Psoas muscle (tissue), 8 donors: Measurements from ENCODE around the gene POC1A. TPM values are rescaled to one million over a fixed set of nuclear protein-coding genes. Genes with fewer than 3 reads are reported as not detected.

Experiments used
- ATAC-seq, 4 donors: fragments of 200-7000 bp; cut with Tn5 transposase; one replicate each; pipeline ENCODE4 v1.9.1; 2020; ENCODE audit warnings: moderate library complexity in 3 of 4, mild to moderate bottlenecking in 2 of 4
- DNase-seq, 2 donors: peaks; one replicate each; pipeline ENCODE4 v3.0.0-alpha.2; 2020
- H3K27ac ChIP-seq: fragments of 200-600 bp; one replicate; pipeline ENCODE4 v1.8.0; 2022
- H3K27me3 ChIP-seq, 3 donors: fragments of 200-600 bp in 1 of 3; one replicate each; pipeline versions ENCODE4 v1.6.1 to v1.8.0; 2013 to 2022; ENCODE audit warnings: low read length in 2 of 3, mild to moderate bottlenecking in 2 of 3, moderate library complexity in 1 of 3; ENCODE audit not compliant: insufficient read depth in 3 of 3
- H3K36me3 ChIP-seq, 2 donors: fragments of 200-600 bp in 1 of 2; one replicate each; pipeline versions ENCODE4 v1.6.1 to v1.8.0; 2013 to 2022; ENCODE audit warnings: low read depth in 1 of 2, mild to moderate bottlenecking in 1 of 2, moderate library complexity in 1 of 2; ENCODE audit not compliant: insufficient read depth in 1 of 2
- H3K4me1 ChIP-seq: fragments of 200-600 bp; one replicate; pipeline ENCODE4 v1.8.0; 2022
- H3K4me3 ChIP-seq: fragments of 200-600 bp; one replicate; pipeline ENCODE4 v1.8.0; 2022; ENCODE audit warnings: mild to moderate bottlenecking
- H3K9me3 ChIP-seq: fragments of 200-600 bp; one replicate; pipeline ENCODE4 v1.8.0; 2022
- CTCF ChIP-seq: fragments of 200-600 bp; IDR thresholded peaks from one replicate; pipeline ENCODE4 v1.8.0; 2022; ENCODE audit warnings: antibody characterized with exemption
- WGBS, 3 donors: extraction: QIAGEN DNeasy Blood & Tissue Kit; methylation state at CpG; one replicate each; pipeline versions ENCODE4 v1.1.6 to v1.1.7; 2013; 5-methylcytosine and 5-hydroxymethylcytosine counted together
- intact Hi-C, 2 donors: fragments of 100-400 bp; cut with DNase I; formaldehyde crosslinking; loops; one replicate each; pipeline versions ENCODE4 v1.11.0 to v1.14.2; 2022
- polyA plus RNA-seq, 3 donors: library from polyadenylated mRNA; stranded (reverse); fragments of 200-250 nt; gene quantifications; one replicate each; pipeline ENCODE4 v1.2.3, GENCODE V29; 2013
- total RNA-seq, 4 donors: library from RNA; stranded (reverse); fragmentation: NEBNext Ultra II Directional in 2 of 4; extraction: Animal tissue kit (Norgen Biotek cat#: 25700) in 2 of 4; gene quantifications; one replicate each; pipeline versions ENCODE4 v1.2.1 to v1.2.4, GENCODE V29; 2021 to 2023
- donor health status: healthy with polysubstance abuse.
- donor health status: DM: no; HTN: no; CAD: no; lungs with moderate emphysema.
- donor health status: Bipolar disorder and iron deficiency.
- donor health status: healthy.
- donor health status: DM: yes; HTN: yes; CAD: no.
- donor health status: DM: no; HTN: no; CAD: no.
- donor health status: DM: no; HTN: no; CAD: no.
- donor health status: DM: yes; HTN: yes; CAD: no.

POC1A gene
- total and polyA plus RNA-seq, 7 donors = 0.87 to 3.2 (median 1.7) TPM

GRCh38 chr3:52185311-52185710 lies 31.1 kb upstream of the POC1A start:
- intact Hi-C loops = no loop called here
- Histone ChIP-seq H3K4me1 (peaks cover under 1% of the 10 kb centered on the region), H3K27ac (no peak overlapping the region), H3K9me3 (no peaks in the 10 kb centered on the region), H3K27me3 (no peaks in the 10 kb centered on the region), H3K4me3 (no peak overlapping the region), H3K36me3 (no peaks in the 10 kb centered on the region)
- TF ChIP-seq CTCF = no peak
- WGBS, 3 donors = 95 to 98% (median 96%) methylated on average over 6 of the region's 6 CpGs
- DNase-seq (no peak), ATAC-seq (no peak)

GRCh38 chr3:52184690-52185089 lies 30.5 kb upstream of the POC1A start:
- H3K9me3 ChIP-seq = no peaks in the 10 kb centered on the region
- no peak for TF ChIP-seq CTCF
- no peak overlapping the region for H3K4me3 ChIP-seq
- peak overlapping the region; percentile 55 for H3K27ac ChIP-seq
- WGBS, 3 donors = 91% methylated on average over 8 of the region's 8 CpGs
- H3K27me3 ChIP-seq = no peaks in the 10 kb centered on the region
- H3K36me3 ChIP-seq = no peaks in the 10 kb centered on the region
- DNase-seq (no peak), ATAC-seq (no peak)
- intact Hi-C loops = no loop called here
- no peaks in the 10 kb centered on the region for H3K4me1 ChIP-seq

- Histone ChIP-seq H3K27me3 (no peaks in the 10 kb centered on the region), H3K36me3 (no peaks in the 10 kb centered on the region), H3K4me3 (no peak overlapping the region), H3K4me1 (no peaks in the 10 kb centered on the region), H3K9me3 (no peaks in the 10 kb centered on the region), H3K27ac (peak overlapping the region; percentile 55)
- WGBS, 3 donors = 70 to 74% (median 73%) methylated on average over 7 of the region's 7 CpGs
- peak in 1 of 4 donors; percentile 33 for ATAC-seq
- TF ChIP-seq CTCF = no peak
- DNase-seq = no peak
- intact Hi-C loops = no loop called here
Observed at GRCh38 chr3:52183786-52184445, 29.7 kb upstream of the POC1A start.

- Histone ChIP-seq H3K4me1 (no peaks in the 10 kb centered on the region), H3K36me3 (no peaks in the 10 kb centered on the region), H3K9me3 (no peaks in the 10 kb centered on the region), H3K27ac (no peak overlapping the region), H3K4me3 (no peak overlapping the region), H3K27me3 (no peaks in the 10 kb centered on the region)
- ATAC-seq (no peak), DNase-seq (no peak)
- WGBS, 3 donors = 92 to 95% (median 94%) methylated on average over 4 of the region's 4 CpGs
- intact Hi-C loops = no loop called here
- TF ChIP-seq CTCF = no peak
Observed at GRCh38 chr3:52182691-52183090, 28.5 kb upstream of the POC1A start.

- 77 to 89% (median 83%) methylated on average over 5 of the region's 5 CpGs for WGBS, 3 donors
- ATAC-seq (peak in 1 of 4 donors; percentile 46), DNase-seq (peak in 1 of 2 donors; percentile 18)
- no peaks in the 10 kb centered on the region for H3K9me3 ChIP-seq
- H3K27me3 ChIP-seq = no peaks in the 10 kb centered on the region
- H3K4me1 ChIP-seq = no peaks in the 10 kb centered on the region
- no peak overlapping the region for H3K4me3 ChIP-seq
- intact Hi-C loops = no loop called here
- no peak for TF ChIP-seq CTCF
- H3K27ac ChIP-seq = no peak overlapping the region
- no peaks in the 10 kb centered on the region for H3K36me3 ChIP-seq
Observed at GRCh38 chr3:52182196-52182595, 28.0 kb upstream of the POC1A start.
